KMS-11 (cell line): Measurements from ENCODE around the gene ZMYM1.

ENCODE experiments used
- H2AFZ ChIP-seq: fragments of 200-600 bp; sonication (generic); 2 replicates; pipeline ENCODE4 v1.6.1; 2016; ENCODE audit warnings: antibody characterized with exemption, mixed run types, low read depth
- H3K27ac ChIP-seq: fragments of 200-600 bp; sonication (generic); 2 replicates; pipeline ENCODE4 v1.6.1; 2016; ENCODE audit warnings: mild to moderate bottlenecking, mixed run types
- H3K27me3 ChIP-seq: fragments of 200-600 bp; sonication (generic); 2 replicates; pipeline ENCODE4 v1.6.1; 2017; ENCODE audit warnings: mild to moderate bottlenecking, low read depth, mixed run types, moderate library complexity; ENCODE audit not compliant: insufficient read depth
- H3K36me3 ChIP-seq: fragments of 200-600 bp; sonication (generic); 2 replicates; pipeline ENCODE4 v1.6.1; 2017; ENCODE audit warnings: mild to moderate bottlenecking, mixed run types; ENCODE audit not compliant: insufficient read depth
- H3K4me1 ChIP-seq: fragments of 200-600 bp; sonication (generic); 2 replicates; pipeline ENCODE4 v1.6.1; 2016; ENCODE audit warnings: mild to moderate bottlenecking, low read depth, mixed run types; ENCODE audit not compliant: poor library complexity, severe bottlenecking
- H3K4me2 ChIP-seq: fragments of 200-600 bp; sonication (generic); 2 replicates; pipeline ENCODE4 v1.7.0; 2016; ENCODE audit warnings: mild to moderate bottlenecking, mixed run types
- H3K4me3 ChIP-seq: fragments of 200-600 bp; sonication (generic); IDR thresholded peaks from 2 replicates; pipeline ENCODE4 v1.6.1; 2017; ENCODE audit warnings: low read depth, low read length, mixed read lengths; ENCODE audit not compliant: insufficient read depth
- H3K79me2 ChIP-seq: fragments of 200-600 bp; sonication (generic); 2 replicates; pipeline ENCODE4 v1.6.1; 2016; ENCODE audit warnings: low read depth, mixed run types; ENCODE audit not compliant: insufficient read depth
- H3K9ac ChIP-seq: fragments of 200-600 bp; sonication (generic); 2 replicates; pipeline ENCODE4 v1.6.1; 2016; ENCODE audit warnings: mild to moderate bottlenecking, mixed run types
- H4K20me1 ChIP-seq: fragments of 200-600 bp; sonication (generic); 2 replicates; pipeline ENCODE4 v1.6.1; 2016; ENCODE audit warnings: mild to moderate bottlenecking, mixed run types; ENCODE audit not compliant: insufficient read depth
- CTCF ChIP-seq: fragments of 200-600 bp; sonication (generic); conservative IDR thresholded peaks from 2 replicates; pipeline ENCODE4 v1.6.1; 2017; ENCODE audit warnings: low read depth, mild to moderate bottlenecking, antibody characterized with exemption, low read length, moderate library complexity, mixed read lengths

The ZMYM1 gene

GRCh38 chr1:35079003-35079930 is at the start of gene ZMYM1:
Gene ZMYM1 (plus strand): TSS chr1:35079385. CDS start chr1:35093988, 14,603 bp downstream.
- Histone ChIP-seq H2AFZ (peak within 1 kb of the TSS; percentile 93), H3K79me2 (peaks cover 5% of the 10 kb centered on the region; the same call in 1 of the 2 replicates), H3K4me2 (peak within 1 kb of the TSS; percentile 61), H3K27me3 (no peaks in the 10 kb centered on the region), H3K36me3 (no peaks in the 10 kb centered on the region), H3K27ac (peak within 1 kb of the TSS; percentile 98), H3K9ac (peak within 1 kb of the TSS; percentile 95), H3K4me1 (peaks cover 13% of the 10 kb centered on the region), H3K4me3 (peak within 1 kb of the TSS; percentile 94), H4K20me1 (no peaks in the 10 kb centered on the region)
- TF ChIP-seq CTCF = no peak

GRCh38 chr1:35029761-35030160 is 49.4 kb upstream of the ZMYM1 start:
- no peak overlapping the region for H3K27ac ChIP-seq
- no peaks in the 10 kb centered on the region; the same call in 1 of the 2 replicates for H3K79me2 ChIP-seq
- H3K27me3 ChIP-seq = no peaks in the 10 kb centered on the region
- H2AFZ ChIP-seq = no peak overlapping the region
- H3K9ac ChIP-seq = no peak overlapping the region
- no peaks in the 10 kb centered on the region for H3K36me3 ChIP-seq
- H4K20me1 ChIP-seq = no peaks in the 10 kb centered on the region
- H3K4me1 ChIP-seq = peaks cover 13% of the 10 kb centered on the region
- H3K4me2 ChIP-seq = no peak overlapping the region
- TF ChIP-seq CTCF = no peak
- H3K4me3 ChIP-seq = no peak overlapping the region

GRCh38 chr1:35030338-35030737 is 48.8 kb upstream of the ZMYM1 start:
- H3K79me2 ChIP-seq = no peaks in the 10 kb centered on the region; the same call in 1 of the 2 replicates
- H3K27me3 ChIP-seq = no peaks in the 10 kb centered on the region
- H3K4me1 ChIP-seq = peaks cover 13% of the 10 kb centered on the region
- no peak overlapping the region for H2AFZ ChIP-seq
- peak overlapping the region; percentile 79 for H3K4me2 ChIP-seq
- TF ChIP-seq CTCF = no peak
- no peak overlapping the region for H3K4me3 ChIP-seq
- H4K20me1 ChIP-seq = no peaks in the 10 kb centered on the region
- H3K9ac ChIP-seq = no peak overlapping the region
- no peak overlapping the region for H3K27ac ChIP-seq
- H3K36me3 ChIP-seq = no peaks in the 10 kb centered on the region

- Histone ChIP-seq H3K4me2 (peak overlapping the region; percentile 79), H3K36me3 (no peaks in the 10 kb centered on the region), H3K9ac (peak overlapping the region; percentile 46; the same call in 1 of the 2 replicates), H3K4me3 (peak overlapping the region; percentile 87), H2AFZ (peak overlapping the region; percentile 70), H3K4me1 (peaks cover 13% of the 10 kb centered on the region), H3K27ac (peak overlapping the region; percentile 20; the same call in 1 of the 2 replicates), H4K20me1 (no peaks in the 10 kb centered on the region), H3K79me2 (no peaks in the 10 kb centered on the region; the same call in 1 of the 2 replicates), H3K27me3 (no peaks in the 10 kb centered on the region)
- no peak for TF ChIP-seq CTCF
These were observed 48.3 kb upstream of the ZMYM1 start for GRCh38 chr1:35030756-35031446.
